Brain microvascular endothelial cell (primary cell): ENCODE data around the gene SAMD10.

Source experiments
- DNase-seq: peaks from one replicate; pipeline ENCODE4 v3.0.0-alpha.2; 2020
- H3K27ac ChIP-seq: fragments of 250-450 bp; sonication (Bioruptor Pico); 2 replicates; pipeline ENCODE4 v1.5.1; 2020; ENCODE audit warnings: mild to moderate bottlenecking, moderate library complexity
- H3K27me3 ChIP-seq: fragments of 250-450 bp; sonication (Bioruptor Pico); replicated peaks from 2 replicates; pipeline ENCODE4 v1.5.1; 2020; ENCODE audit warnings: mild to moderate bottlenecking
- H3K36me3 ChIP-seq: fragments of 250-450 bp; sonication (Bioruptor Pico); replicated peaks from 2 replicates; pipeline ENCODE4 v1.5.1; 2020; ENCODE audit warnings: mild to moderate bottlenecking
- H3K4me3 ChIP-seq: 2 replicates; pipeline ENCODE4 v1.5.1; 2011; ENCODE audit warnings: low read depth, mild to moderate bottlenecking, control low read depth, low read length, moderate library complexity
- in situ Hi-C: cut with HindIII; loops from 2 replicates; pipeline ENCODE4 v1.10.0; 2017; ENCODE audit warnings: low sequenced_read_pairs, low pct_ligation_motif_present
- TF ChIP-seq, protein P1 (sequence below): IDR thresholded peaks from 2 replicates; pipeline ENCODE4 v1.5.1; 2011; ENCODE audit warnings: low read depth, mild to moderate bottlenecking, moderate library complexity, low read length, control low read depth, inconsistent platforms; ENCODE audit errors: missing control alignments

Gene SAMD10

DNA sequence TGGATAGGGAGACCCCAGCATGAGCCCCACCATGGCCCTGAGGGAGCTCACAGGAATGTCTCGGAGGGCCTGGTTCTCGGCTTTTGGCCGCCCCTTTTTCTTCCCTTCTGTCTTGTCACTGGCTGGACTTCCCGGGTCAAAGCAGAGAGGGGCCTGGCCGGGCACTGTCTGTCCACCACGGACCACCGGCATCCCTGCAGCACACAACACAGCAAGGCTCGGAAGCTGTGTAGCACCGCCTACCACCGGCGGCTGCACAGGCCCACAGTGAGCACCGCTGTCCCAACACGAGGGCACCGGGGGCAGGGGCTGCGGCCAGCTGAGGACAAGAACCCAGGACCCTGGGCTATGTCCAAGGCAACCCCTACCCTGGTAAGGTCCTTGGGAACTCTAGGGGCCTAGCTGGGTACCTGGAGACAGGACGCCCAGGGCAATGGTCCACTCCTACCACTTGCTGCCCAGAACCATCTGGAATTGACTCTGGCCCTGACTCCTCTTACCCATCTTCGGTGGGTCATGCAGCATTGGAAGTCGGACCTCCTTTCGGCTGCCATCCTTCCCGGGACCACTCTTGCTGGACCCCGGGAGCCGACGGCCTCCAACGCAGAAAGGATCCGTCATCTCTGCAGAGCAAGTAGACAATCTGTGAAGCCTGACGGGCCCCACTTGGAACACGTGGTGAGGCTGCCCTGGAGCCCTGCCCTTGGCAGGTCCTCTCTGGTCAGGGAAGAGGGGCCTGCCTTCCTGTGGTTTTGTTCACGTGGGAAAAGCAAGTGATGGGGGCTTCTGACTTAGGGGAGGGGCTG is 11.9 kb downstream of the SAMD10 start:
- Histone ChIP-seq H3K36me3 (peaks cover 43% of the 10 kb centered on the region), H3K4me3 (no peak overlapping the region), H3K27me3 (no peaks in the 10 kb centered on the region), H3K27ac (no peak overlapping the region)
- TF ChIP-seq, protein P1, sequence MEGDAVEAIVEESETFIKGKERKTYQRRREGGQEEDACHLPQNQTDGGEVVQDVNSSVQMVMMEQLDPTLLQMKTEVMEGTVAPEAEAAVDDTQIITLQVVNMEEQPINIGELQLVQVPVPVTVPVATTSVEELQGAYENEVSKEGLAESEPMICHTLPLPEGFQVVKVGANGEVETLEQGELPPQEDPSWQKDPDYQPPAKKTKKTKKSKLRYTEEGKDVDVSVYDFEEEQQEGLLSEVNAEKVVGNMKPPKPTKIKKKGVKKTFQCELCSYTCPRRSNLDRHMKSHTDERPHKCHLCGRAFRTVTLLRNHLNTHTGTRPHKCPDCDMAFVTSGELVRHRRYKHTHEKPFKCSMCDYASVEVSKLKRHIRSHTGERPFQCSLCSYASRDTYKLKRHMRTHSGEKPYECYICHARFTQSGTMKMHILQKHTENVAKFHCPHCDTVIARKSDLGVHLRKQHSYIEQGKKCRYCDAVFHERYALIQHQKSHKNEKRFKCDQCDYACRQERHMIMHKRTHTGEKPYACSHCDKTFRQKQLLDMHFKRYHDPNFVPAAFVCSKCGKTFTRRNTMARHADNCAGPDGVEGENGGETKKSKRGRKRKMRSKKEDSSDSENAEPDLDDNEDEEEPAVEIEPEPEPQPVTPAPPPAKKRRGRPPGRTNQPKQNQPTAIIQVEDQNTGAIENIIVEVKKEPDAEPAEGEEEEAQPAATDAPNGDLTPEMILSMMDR = no peak
- in situ Hi-C loops = no loop called here
- no peak for DNase-seq

DNA sequence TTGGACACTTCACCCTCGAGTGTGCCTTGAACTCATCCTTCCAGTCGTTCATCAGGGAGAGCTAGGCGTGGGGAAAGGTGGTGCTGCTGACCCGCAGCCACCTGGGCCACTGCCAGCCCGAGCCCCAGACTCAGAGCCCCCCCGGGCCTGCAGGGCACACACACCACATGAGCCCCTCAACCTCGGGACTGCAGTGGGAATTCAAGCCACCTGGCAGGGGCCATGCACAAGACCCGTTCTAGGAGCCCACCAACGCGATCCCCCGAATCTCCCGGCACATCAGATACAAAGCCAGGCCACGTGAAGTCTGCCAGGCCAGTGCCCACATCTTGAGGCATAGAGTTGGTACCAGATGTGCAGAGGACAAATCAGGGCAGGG is 12.5 kb downstream of the SAMD10 start:
- TF ChIP-seq, protein P1 = no peak
- no peak overlapping the region for H3K27ac ChIP-seq
- DNase-seq = no peak
- in situ Hi-C loops = no loop called here
- peaks cover 49% of the 10 kb centered on the region for H3K36me3 ChIP-seq
- H3K27me3 ChIP-seq = no peaks in the 10 kb centered on the region
- H3K4me3 ChIP-seq = no peak overlapping the region

DNA sequence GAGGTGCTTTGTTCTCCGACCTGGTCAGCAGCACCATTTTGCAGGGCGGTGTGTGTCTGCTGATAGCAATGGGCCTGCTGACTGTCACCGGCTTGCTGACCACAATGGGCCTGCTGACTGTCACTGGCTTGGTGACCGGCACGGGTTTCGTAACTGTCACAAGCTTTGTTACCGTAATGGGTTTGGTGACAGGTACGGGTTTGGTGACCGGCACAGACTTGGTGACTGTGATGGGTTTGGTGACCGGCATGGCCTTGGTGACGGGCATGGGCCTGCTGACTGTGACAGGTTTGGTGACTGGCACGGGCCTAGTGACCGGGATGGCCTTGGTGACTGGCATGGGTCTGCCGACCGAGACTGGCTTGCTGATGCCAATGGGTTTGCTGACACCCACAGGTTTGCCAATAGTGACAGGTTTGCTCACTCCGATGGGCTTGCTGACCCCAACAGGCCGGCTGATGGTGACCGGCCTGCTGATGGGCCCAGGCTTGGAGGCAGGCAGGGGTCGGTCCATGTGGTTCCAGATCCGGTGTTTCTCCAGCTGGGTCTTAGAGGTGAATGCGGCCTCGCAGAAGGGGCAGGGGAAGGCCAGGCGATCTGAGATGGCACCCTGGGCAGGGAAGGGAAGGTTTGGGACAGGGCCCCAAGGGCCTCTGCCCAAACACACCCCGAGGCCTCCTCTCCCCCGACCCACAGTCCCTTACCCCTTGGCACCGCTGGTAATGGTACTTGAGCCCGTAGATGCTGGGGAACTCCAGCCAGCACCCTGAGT is 13.1 kb downstream of the SAMD10 start:
- in situ Hi-C loops = no loop called here
- peaks cover 55% of the 10 kb centered on the region for H3K36me3 ChIP-seq
- H3K4me3 ChIP-seq = no peak overlapping the region
- no peaks in the 10 kb centered on the region for H3K27me3 ChIP-seq
- TF ChIP-seq, protein P1 = no peak
- no peak overlapping the region for H3K27ac ChIP-seq
- DNase-seq = no peak

DNA sequence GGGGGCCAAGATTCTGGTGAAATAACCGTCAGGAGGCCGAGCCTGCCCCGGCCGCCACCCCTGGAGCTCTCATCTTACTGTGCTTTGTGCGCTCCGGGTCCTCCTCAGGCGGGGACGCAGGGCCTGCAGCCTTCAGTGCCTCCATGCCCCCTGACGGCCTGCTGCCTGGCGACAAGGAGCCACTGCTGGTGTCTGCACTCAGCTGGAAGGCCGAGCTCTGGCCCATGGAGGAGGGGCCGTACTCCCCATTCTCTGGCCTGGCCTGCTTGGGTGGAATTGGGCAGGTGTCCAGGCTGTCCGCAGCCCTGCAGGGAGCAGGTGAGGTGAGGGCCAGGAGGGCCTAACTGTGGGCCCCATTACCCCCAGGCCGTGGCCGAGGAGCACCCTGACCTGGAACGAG is 15.0 kb downstream of the SAMD10 start:
- TF ChIP-seq, protein P1 = no peak
- peaks cover 63% of the 10 kb centered on the region for H3K36me3 ChIP-seq
- no peaks in the 10 kb centered on the region for H3K27me3 ChIP-seq
- H3K4me3 ChIP-seq = no peak overlapping the region
- in situ Hi-C loops = no loop called here
- no peak overlapping the region for H3K27ac ChIP-seq
- no peak for DNase-seq

DNA sequence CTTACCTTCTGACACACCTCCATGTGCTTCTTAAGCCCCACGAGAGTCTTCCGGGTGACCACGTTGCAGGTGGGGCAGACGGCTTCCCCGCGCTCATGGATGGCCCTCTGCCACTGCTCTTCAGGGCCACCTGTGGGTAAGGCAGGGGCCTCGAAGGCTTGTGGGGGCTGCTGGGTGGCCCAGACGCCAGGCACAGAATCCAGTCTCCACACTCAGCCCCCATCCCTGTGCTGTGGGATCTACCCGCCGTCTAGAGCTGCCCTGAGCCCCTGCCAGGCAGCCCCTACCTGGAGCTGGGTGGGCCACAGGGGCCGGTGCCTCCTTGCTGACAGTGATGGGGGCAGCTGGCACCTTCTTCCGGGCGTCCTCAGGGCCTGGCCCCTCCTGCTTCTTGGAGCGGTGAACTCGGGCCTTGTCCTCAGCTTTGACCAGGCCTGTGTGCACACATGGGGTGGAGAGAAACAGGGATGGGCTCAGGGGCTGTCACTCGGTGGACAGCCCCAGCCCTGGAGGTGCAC is 15.6 kb downstream of the SAMD10 start:
- no peak overlapping the region for H3K4me3 ChIP-seq
- TF ChIP-seq, protein P1 = no peak
- H3K27me3 ChIP-seq = no peaks in the 10 kb centered on the region
- H3K36me3 ChIP-seq = peaks cover 67% of the 10 kb centered on the region
- in situ Hi-C loops = no loop called here
- H3K27ac ChIP-seq = no peak overlapping the region
- DNase-seq = no peak
